GM19043 (cell line): ENCODE measurements around the gene FLNA.
"Not testable (repeated sequence)": the region's sequence is repeated elsewhere in the genome, so short reads cannot be mapped to it uniquely, and the experiment has no call there.

ENCODE experiments used
- ATAC-seq: cut with Tn5 transposase; IDR thresholded peaks from one replicate; pipeline ENCODE4 v1.9.1; 2021; ENCODE audit warnings: low read depth; ENCODE audit not compliant: unreplicated experiment

The FLNA gene

GRCh38 chrX:154399527-154400368 is 25.3 kb upstream of the FLNA start:
- ATAC-seq = no peak

GRCh38 chrX:154398668-154399526 is 24.5 kb upstream of the FLNA start:
- no peak for ATAC-seq

GRCh38 chrX:154397888-154398667 is 23.6 kb upstream of the FLNA start, which contains the start of gene RPL10:
TSS of gene RPL10 (plus strand) at chrX:154398377. CDS start at chrX:154398520, 143 bp downstream.
- ATAC-seq = peak; percentile 73

GRCh38 chrX:154396973-154397887 is 22.8 kb upstream of the FLNA start:
- peak; percentile 51 for ATAC-seq

- ATAC-seq = not testable (repeated sequence)
These were observed 21.9 kb upstream of the FLNA start for GRCh38 chrX:154396363-154396762.

- peak; percentile 65 for ATAC-seq
These were observed 15.6 kb upstream of the FLNA start for GRCh38 chrX:154389812-154390747.

GRCh38 chrX:154388649-154389048 is 14.2 kb upstream of the FLNA start:
- not testable (repeated sequence) for ATAC-seq

- ATAC-seq = peak; percentile 23
These were observed 13.7 kb upstream of the FLNA start for GRCh38 chrX:154388094-154388493.

- no peak for ATAC-seq
These were observed 10.0 kb upstream of the FLNA start for GRCh38 chrX:154384284-154384892.

- ATAC-seq = no peak
These were observed 9.2 kb upstream of the FLNA start for GRCh38 chrX:154383359-154384283.

GRCh38 chrX:154382483-154383069 is 8.1 kb upstream of the FLNA start:
- ATAC-seq = no peak

- no peak for ATAC-seq
These were observed 6.8 kb upstream of the FLNA start for GRCh38 chrX:154381271-154381670.

- ATAC-seq = no peak
These were observed 6.4 kb upstream of the FLNA start for GRCh38 chrX:154380787-154381186.

- no peak for ATAC-seq
These were observed 5.7 kb upstream of the FLNA start for GRCh38 chrX:154380153-154380552.

- no peak for ATAC-seq
These were observed 5.1 kb upstream of the FLNA start for GRCh38 chrX:154379569-154379951.

GRCh38 chrX:154378799-154379568 is 4.5 kb upstream of the FLNA start, which contains the start of gene EMD:
TSS of gene EMD (plus strand) at chrX:154379295. CDS start at chrX:154379485, 190 bp downstream.
- ATAC-seq = peak; percentile 76
